ENCODE data around the gene PEDS1.

- TF ChIP-seq MXI1 (conservative IDR thresholded peaks at IDR 0.05; ENCODE audit: poor library complexity, severe bottlenecking) (no peak), CTCF (IDR thresholded peaks at IDR 0.05; ENCODE audit: poor library complexity, severe bottlenecking) (no peak), SMC3 (conservative IDR thresholded peaks at IDR 0.05; ENCODE audit: poor library complexity) (no peak), EZH2 (IDR thresholded peaks at IDR 0.05; ENCODE audit: borderline replicate concordance, insufficient read depth, low read length, poor library complexity, severe bottlenecking) (no peak), POLR2AphosphoS5 (IDR thresholded peaks at IDR 0.05) (no peak), RAD21 (conservative IDR thresholded peaks at IDR 0.05) (no peak), REST (IDR thresholded peaks at IDR 0.05; ENCODE audit: borderline replicate concordance) (no peak), EP300 (conservative IDR thresholded peaks at IDR 0.05; ENCODE audit: poor library complexity, severe bottlenecking) (no peak), TAF1 (IDR thresholded peaks at IDR 0.05; ENCODE audit: low read depth) (no peak)
Observed at GRCh38 chr20:50141018-50141675, 12.4 kb downstream of the PEDS1 start.
